DOHH2 (cell line): ENCODE measurements around the gene NOSIP.

Experiments
- H3F3A ChIP-seq: fragments of 200-600 bp; sonication (generic), shearing (Covaris generic); 2 replicates; pipeline ENCODE4 v1.6.0; 2016; ENCODE audit warnings: antibody characterized with exemption, mild to moderate bottlenecking; ENCODE audit not compliant: control insufficient read depth, insufficient read depth
- H3K27ac ChIP-seq: fragments of 200-600 bp; sonication (generic); 2 replicates; pipeline ENCODE4 v1.5.1; 2014; ENCODE audit warnings: low read depth, mild to moderate bottlenecking, low read length, moderate library complexity
- H3K27me3 ChIP-seq: fragments of 200-600 bp; sonication (generic); 2 replicates; pipeline ENCODE4 v1.6.1; 2014; ENCODE audit warnings: mild to moderate bottlenecking, low read length, mixed read lengths; ENCODE audit not compliant: control insufficient read depth
- H3K36me3 ChIP-seq: fragments of 200-600 bp; sonication (generic); 2 replicates; pipeline ENCODE4 v1.6.1; 2014; ENCODE audit warnings: mild to moderate bottlenecking, low read length, moderate library complexity, mixed read lengths; ENCODE audit not compliant: control insufficient read depth
- H3K4me1 ChIP-seq: fragments of 200-600 bp; sonication (generic); 2 replicates; pipeline ENCODE4 v1.6.1; 2014; ENCODE audit warnings: mild to moderate bottlenecking, low read length, mixed read lengths; ENCODE audit not compliant: control insufficient read depth
- H3K4me2 ChIP-seq: fragments of 200-600 bp; sonication (generic); 2 replicates; pipeline ENCODE4 v1.6.0; 2014; ENCODE audit warnings: mild to moderate bottlenecking, low read length, moderate library complexity
- H3K4me3 ChIP-seq: fragments of 200-600 bp; sonication (generic); 2 replicates; pipeline ENCODE4 v1.5.1; 2014; ENCODE audit warnings: mild to moderate bottlenecking, low read length, mixed read lengths
- H3K79me2 ChIP-seq: fragments of 200-600 bp; sonication (generic); 2 replicates; pipeline ENCODE4 v1.6.1; 2014; ENCODE audit warnings: mild to moderate bottlenecking, low read length, mixed read lengths; ENCODE audit not compliant: control insufficient read depth
- H3K9me2 ChIP-seq: fragments of 200-600 bp; sonication (generic); replicated peaks from 2 replicates; pipeline ENCODE4 v1.6.1; 2014; ENCODE audit warnings: mild to moderate bottlenecking, low read length, mixed read lengths; ENCODE audit not compliant: control insufficient read depth
- H3K9me3 ChIP-seq: fragments of 200-600 bp; sonication (generic); 2 replicates; pipeline ENCODE4 v1.6.1; 2014; ENCODE audit warnings: antibody characterized with exemption, low read length, mixed read lengths; ENCODE audit not compliant: control insufficient read depth, insufficient read depth
- H4K20me1 ChIP-seq: fragments of 200-600 bp; sonication (generic); 2 replicates; pipeline ENCODE4 v1.6.0; 2014; ENCODE audit warnings: low read depth, mild to moderate bottlenecking, antibody characterized with exemption, low read length, moderate library complexity; ENCODE audit not compliant: control insufficient read depth, insufficient read depth
- CTCF ChIP-seq: fragments of 200-600 bp; sonication (generic); IDR thresholded peaks from one replicate; pipeline ENCODE4 v1.5.1; 2014; ENCODE audit warnings: antibody characterized with exemption, mild to moderate bottlenecking, low read depth, low read length; ENCODE audit not compliant: poor library complexity, severe bottlenecking
- EZH2phosphoT487 ChIP-seq: fragments of 200-600 bp; sonication (generic); IDR thresholded peaks from 2 replicates; pipeline ENCODE4 v1.6.1; 2017; ENCODE audit warnings: borderline replicate concordance, mild to moderate bottlenecking, antibody characterized with exemption, low read length, moderate library complexity, mixed read lengths

NOSIP gene

DNA sequence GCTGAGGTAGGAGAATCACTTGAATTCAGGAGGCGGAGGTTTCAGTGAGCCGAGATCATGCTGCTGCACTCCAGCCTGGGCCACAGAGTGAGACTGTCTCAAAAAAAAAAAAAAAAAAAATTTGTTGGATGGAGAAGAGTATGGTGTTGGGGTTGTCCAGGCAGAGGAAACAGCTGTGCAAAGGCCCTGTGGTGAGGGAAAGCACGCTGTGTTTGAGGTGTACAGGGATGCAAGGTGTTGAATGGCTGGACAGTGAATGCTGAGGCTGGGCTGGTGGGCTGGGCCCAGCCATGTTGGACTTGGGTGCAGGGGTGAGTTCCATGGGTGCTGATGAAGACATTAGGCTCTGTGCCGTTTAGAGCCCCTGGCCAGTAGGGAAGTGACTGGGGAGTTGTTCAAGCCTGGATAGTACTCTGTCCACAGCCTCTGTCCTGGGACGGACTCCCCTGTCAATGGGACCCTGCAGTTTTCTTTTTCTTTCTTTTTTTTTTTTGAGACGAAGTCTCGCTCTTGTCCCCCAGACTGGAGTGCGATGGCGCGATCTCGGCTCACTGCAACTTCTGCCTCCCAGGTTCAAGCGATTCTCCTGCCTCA lies 29.2 kb upstream of the NOSIP start:
- Histone ChIP-seq H3K9me2 (no peaks in the 10 kb centered on the region), H3K79me2 (peaks cover 76% of the 10 kb centered on the region), H3K36me3 (peaks cover 50% of the 10 kb centered on the region), H3K4me2 (no peak overlapping the region), H3F3A (no peaks in the 10 kb centered on the region), H3K27ac (no peak overlapping the region), H3K4me3 (no peak overlapping the region), H3K9me3 (no peaks in the 10 kb centered on the region), H3K4me1 (no peaks in the 10 kb centered on the region), H4K20me1 (peaks cover 4% of the 10 kb centered on the region; the same call in 1 of the 2 replicates), H3K27me3 (no peaks in the 10 kb centered on the region)
- TF ChIP-seq EZH2phosphoT487 (no peak), CTCF (no peak)

GRCh38 chr19:49605605-49606004 lies 25.2 kb upstream of the NOSIP start:
- no peak for TF ChIP-seq CTCF
- no peak for TF ChIP-seq EZH2phosphoT487
- no peaks in the 10 kb centered on the region for H3F3A ChIP-seq
- peaks cover 69% of the 10 kb centered on the region for H3K36me3 ChIP-seq
- no peak overlapping the region for H3K4me3 ChIP-seq
- no peaks in the 10 kb centered on the region for H3K27me3 ChIP-seq
- no peak overlapping the region for H3K27ac ChIP-seq
- no peak overlapping the region for H3K4me2 ChIP-seq
- no peaks in the 10 kb centered on the region for H4K20me1 ChIP-seq
- no peaks in the 10 kb centered on the region for H3K4me1 ChIP-seq
- H3K9me3 ChIP-seq: no peaks in the 10 kb centered on the region
- peaks cover 84% of the 10 kb centered on the region for H3K79me2 ChIP-seq
- no peaks in the 10 kb centered on the region for H3K9me2 ChIP-seq

DNA sequence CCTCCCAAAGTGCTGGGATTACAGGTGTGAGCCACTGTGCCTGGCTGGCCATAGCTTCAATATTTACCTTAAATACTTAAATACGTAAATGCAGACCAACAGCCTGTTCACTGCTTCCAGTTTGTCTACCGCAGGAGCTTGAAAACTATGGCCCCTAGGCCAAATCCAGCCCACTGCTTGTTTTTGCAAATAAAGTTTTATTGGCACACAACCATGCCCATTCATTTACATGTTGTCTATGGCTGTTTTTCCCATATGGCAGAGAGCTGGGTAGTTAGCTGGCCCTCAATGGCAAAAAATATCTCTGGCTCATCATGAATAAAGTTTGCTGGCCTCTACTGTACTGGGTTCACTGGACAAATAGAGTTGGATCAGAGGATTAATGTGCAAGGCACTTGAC lies 22.4 kb upstream of the NOSIP start:
- no peak for TF ChIP-seq EZH2phosphoT487
- TF ChIP-seq CTCF: no peak
- Histone ChIP-seq H3F3A (no peaks in the 10 kb centered on the region), H4K20me1 (no peaks in the 10 kb centered on the region), H3K27ac (no peak overlapping the region), H3K36me3 (peaks cover 79% of the 10 kb centered on the region), H3K4me2 (no peak overlapping the region), H3K4me3 (no peak overlapping the region), H3K27me3 (no peaks in the 10 kb centered on the region), H3K9me3 (no peaks in the 10 kb centered on the region), H3K4me1 (no peaks in the 10 kb centered on the region), H3K9me2 (no peaks in the 10 kb centered on the region), H3K79me2 (peaks cover 73% of the 10 kb centered on the region)

DNA sequence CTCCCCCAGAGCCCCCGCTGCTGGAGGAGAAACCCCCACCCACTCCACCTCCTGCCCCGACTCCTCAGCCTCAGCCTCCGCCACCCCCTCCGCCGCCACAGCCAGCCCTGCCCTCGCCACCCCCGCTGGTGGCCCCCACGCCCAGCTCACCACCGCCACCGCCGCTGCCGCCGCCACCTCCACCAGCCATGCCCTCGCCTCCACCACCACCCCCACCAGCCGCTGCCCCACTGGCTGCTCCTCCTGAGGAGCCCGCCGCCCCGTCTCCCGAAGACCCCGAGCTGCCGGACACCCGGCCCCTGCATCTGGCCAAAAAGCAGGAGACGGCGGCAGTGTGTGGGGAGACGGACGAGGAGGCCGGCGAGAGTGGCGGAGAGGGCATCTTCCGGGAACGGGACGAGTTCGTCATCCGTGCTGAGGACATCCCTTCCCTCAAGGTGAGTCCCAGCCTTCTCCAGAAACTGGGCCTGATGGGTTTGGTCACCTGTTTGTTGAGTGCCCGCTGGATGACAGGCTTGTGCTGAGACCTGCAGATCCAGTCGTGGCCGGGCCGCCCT lies 21.2 kb upstream of the NOSIP start:
- no peaks in the 10 kb centered on the region for H3K9me3 ChIP-seq
- H3K79me2 ChIP-seq: peaks cover 70% of the 10 kb centered on the region
- H3F3A ChIP-seq: no peaks in the 10 kb centered on the region
- no peaks in the 10 kb centered on the region for H3K9me2 ChIP-seq
- peaks cover 79% of the 10 kb centered on the region for H3K36me3 ChIP-seq
- H3K27ac ChIP-seq: no peak overlapping the region
- H3K4me1 ChIP-seq: no peaks in the 10 kb centered on the region
- no peak overlapping the region for H3K4me3 ChIP-seq
- no peak overlapping the region for H3K4me2 ChIP-seq
- H3K27me3 ChIP-seq: no peaks in the 10 kb centered on the region
- no peak for TF ChIP-seq EZH2phosphoT487
- no peak for TF ChIP-seq CTCF
- H4K20me1 ChIP-seq: no peaks in the 10 kb centered on the region
